ENCODE data around the gene RNF148.
"Not testable (repeated sequence)": the region's sequence is repeated elsewhere in the genome, so short reads cannot be mapped to it uniquely, and the experiment has no call there.

Gene RNF148

GRCh38 chr7:122689346-122690109, 13.2 kb downstream of the RNF148 start:
- DNase-seq = no peak

GRCh38 chr7:122688400-122688998, 14.2 kb downstream of the RNF148 start:
- no peak for DNase-seq

GRCh38 chr7:122686360-122686878, 16.3 kb downstream of the RNF148 start:
- no peak for DNase-seq

- no peak for DNase-seq
These were observed 18.2 kb downstream of the RNF148 start for GRCh38 chr7:122684504-122684903.

- DNase-seq = no peak
These were observed 19.7 kb downstream of the RNF148 start for GRCh38 chr7:122682815-122683550.

- not testable (repeated sequence) for DNase-seq
These were observed 21.5 kb downstream of the RNF148 start for GRCh38 chr7:122681186-122681585.

GRCh38 chr7:122679813-122680212, 22.9 kb downstream of the RNF148 start:
- no peak for DNase-seq

- peak; percentile 75 for DNase-seq
These were observed 23.4 kb downstream of the RNF148 start for GRCh38 chr7:122679269-122679709.

GRCh38 chr7:122677149-122677548, 25.6 kb downstream of the RNF148 start:
- DNase-seq = no peak

GRCh38 chr7:122676466-122676865, 26.3 kb downstream of the RNF148 start:
- no peak for DNase-seq

GRCh38 chr7:122675621-122676020, 27.1 kb downstream of the RNF148 start:
- DNase-seq = no peak

- DNase-seq = no peak
These were observed 27.7 kb downstream of the RNF148 start for GRCh38 chr7:122675011-122675410.

GRCh38 chr7:122674502-122674901, 28.2 kb downstream of the RNF148 start:
- DNase-seq = no peak

- no peak for DNase-seq
These were observed 28.8 kb downstream of the RNF148 start for GRCh38 chr7:122673951-122674350.

GRCh38 chr7:122672536-122672935, 30.2 kb downstream of the RNF148 start:
- no peak for DNase-seq

- no peak for DNase-seq
These were observed 39.0 kb downstream of the RNF148 start for GRCh38 chr7:122663733-122664132.

GRCh38 chr7:122658856-122659255, 43.9 kb downstream of the RNF148 start:
- no peak for DNase-seq

- no peak for DNase-seq
These were observed 49.0 kb downstream of the RNF148 start for GRCh38 chr7:122653685-122654084.

- no peak for DNase-seq
These were observed 49.8 kb downstream of the RNF148 start for GRCh38 chr7:122652876-122653275.

Data from islet precursor cell (in vitro differentiated cells).